ENCODE data around the gene LCMT1. TPM values are rescaled to one million over a fixed set of nuclear protein-coding genes. Genes with fewer than 3 reads are reported as not detected.

LCMT1 gene
- total and polyA plus RNA-seq, 9 of the 15 experiments (the other 6 are each of a cell fraction or from before 2014, with no cell fraction given), result 20.0 to 42.8 (median 32.3) TPM

DNA sequence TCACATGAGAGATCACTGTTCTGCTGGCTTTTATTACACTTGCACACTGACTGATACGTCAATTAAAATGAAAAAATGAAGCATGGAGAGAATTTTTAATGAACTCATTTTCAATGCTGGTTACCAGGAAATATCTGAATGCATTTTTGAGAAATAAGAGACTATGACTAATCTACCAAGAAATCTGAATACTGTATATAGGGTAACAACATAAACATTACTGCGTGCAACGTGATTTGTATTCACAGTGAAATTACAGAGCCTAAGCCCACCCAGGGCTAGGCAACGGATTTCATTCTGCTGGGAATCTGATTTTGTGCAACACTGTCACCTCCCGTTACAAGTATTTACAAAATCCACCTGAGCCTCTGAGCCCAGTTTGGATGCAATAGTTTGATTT, 23.8 kb upstream of the LCMT1 start (continued):
- TF ChIP-seq ZBTB8A (IDR thresholded peaks at IDR 0.05; ENCODE audit: partially characterized antibody) (no peak), SIRT6 (IDR thresholded peaks at IDR 0.05; ENCODE audit: low read depth, low read length) (no peak), EGR1 (conservative IDR thresholded peaks at IDR 0.05) (no peak), EP300 (IDR thresholded peaks at IDR 0.05; ENCODE audit: low read length) (no peak), RBFOX2 (IDR thresholded peaks at IDR 0.05; ENCODE audit: low read depth, low read length) (no peak), MTF1 (CRISPR knock-in tag; IDR thresholded peaks at IDR 0.05; ENCODE audit: borderline replicate concordance) (no peak), MYC (IDR thresholded peaks at IDR 0.05; ENCODE audit: low read depth, low read length) (no peak), MYC (CRISPR knock-in tag; IDR thresholded peaks at IDR 0.05; ENCODE audit: borderline replicate concordance, low read depth) (no peak)
- TF ChIP-seq, protein P1, sequence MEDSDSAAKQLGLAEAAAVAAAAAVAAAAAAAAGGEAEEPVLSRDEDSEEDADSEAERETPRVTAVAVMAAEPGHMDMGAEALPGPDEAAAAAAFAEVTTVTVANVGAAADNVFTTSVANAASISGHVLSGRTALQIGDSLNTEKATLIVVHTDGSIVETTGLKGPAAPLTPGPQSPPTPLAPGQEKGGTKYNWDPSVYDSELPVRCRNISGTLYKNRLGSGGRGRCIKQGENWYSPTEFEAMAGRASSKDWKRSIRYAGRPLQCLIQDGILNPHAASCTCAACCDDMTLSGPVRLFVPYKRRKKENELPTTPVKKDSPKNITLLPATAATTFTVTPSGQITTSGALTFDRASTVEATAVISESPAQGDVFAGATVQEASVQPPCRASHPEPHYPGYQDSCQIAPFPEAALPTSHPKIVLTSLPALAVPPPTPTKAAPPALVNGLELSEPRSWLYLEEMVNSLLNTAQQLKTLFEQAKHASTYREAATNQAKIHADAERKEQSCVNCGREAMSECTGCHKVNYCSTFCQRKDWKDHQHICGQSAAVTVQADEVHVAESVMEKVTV (CRISPR knock-in tag; IDR thresholded peaks at IDR 0.05), result no peak

DNA sequence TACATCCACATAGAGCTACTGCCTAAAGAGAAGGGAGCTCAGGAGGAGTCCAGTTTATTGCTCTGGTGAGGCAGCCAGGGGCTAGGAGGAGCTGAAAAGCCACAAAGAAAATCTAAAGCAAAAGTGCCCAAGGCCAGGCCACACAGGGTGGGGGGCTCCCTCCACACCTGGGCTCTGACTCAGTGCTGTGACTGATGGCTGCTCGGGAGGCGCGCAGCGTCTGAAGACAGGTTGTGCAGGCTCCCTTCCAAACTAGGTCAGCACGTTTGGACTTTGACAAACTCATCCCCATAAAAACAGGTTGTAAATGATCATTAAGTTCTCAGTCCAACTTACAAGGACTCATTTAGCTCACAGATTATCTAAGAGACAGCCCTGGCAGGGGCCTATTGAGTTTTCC, 22.2 kb upstream of the LCMT1 start:
- peaks cover 0 to 3% of the 10 kb centered on the region in 2 experiments; a peak in 2 of 5 replicates for H3K4me1 ChIP-seq (replicated peaks in 1 of 2; ENCODE audit: control insufficient read depth in 2 of 2, insufficient read depth in 2 of 2, low read length in 2 of 2)
- no peaks in the 10 kb centered on the region for H3K36me3 ChIP-seq (ENCODE audit: control insufficient read depth, insufficient read depth, low read length)
- ATAC-seq (no peak), DNase-seq (ENCODE audit: extremely low read depth in 1 of 4, low spot score in 3 of 4) (no peak), FAIRE-seq (no peak)
- no peaks in the 10 kb centered on the region for H4K20me1 ChIP-seq (replicated peaks; ENCODE audit: control insufficient read depth, insufficient read depth, low read length)
- no TSS peak for BruUV-seq (replicated peaks)
- CTCF ChIA-PET (ENCODE audit: low intra/inter-chr PET ratio), result no interaction called here
- no peak overlapping the region for H2AFZ ChIP-seq (ENCODE audit: low read depth, low read length)
- TF ChIP-seq MYC (IDR thresholded peaks at IDR 0.05; ENCODE audit: low read depth, low read length), result no peak
- no peak for TF ChIP-seq MYC (CRISPR knock-in tag; IDR thresholded peaks at IDR 0.05; ENCODE audit: borderline replicate concordance, low read depth)
- TF ChIP-seq DACH1 (IDR thresholded peaks at IDR 0.05; ENCODE audit: partially characterized antibody), result no peak
- no peak overlapping the region for H3K9ac ChIP-seq (ENCODE audit: insufficient read depth in 1 of 2, low read depth in 2 of 2, low read length in 2 of 2)
- no peak overlapping the region for H3K27ac ChIP-seq (ENCODE audit: extremely low read depth, low read depth, low read length)
- H3K9me1 ChIP-seq (ENCODE audit: control insufficient read depth, insufficient read depth, low read length), result no peaks in the 10 kb centered on the region
- H3K4me3 ChIP-seq, result no peak overlapping the region
- 58% methylated on average over 5 of the region's 5 CpGs for WGBS (ENCODE audit: insufficient coverage, low coverage, missing lambda C conversion rate)
- H3K9me3 ChIP-seq (replicated peaks; ENCODE audit: control insufficient read depth, insufficient read depth, low read depth, low read length), result no peaks in the 10 kb centered on the region
- H3K27me3 ChIP-seq (ENCODE audit: control insufficient read depth in 2 of 2, insufficient read depth in 2 of 2, low read length in 2 of 2), result peaks cover under 1 to 3% of the 10 kb centered on the region in 2 experiments; a peak in 1 of 5 replicates
- in situ Hi-C loops (cut with MboI), result no loop called here
- intact Hi-C loops (cut with micrococcal nuclease), result no loop called here
- POLR2A ChIA-PET, result interaction anchor here (0.7 to 1.3 kb wide), 4 partner anchors 7 to 14 kb away, joined by 3 to 5 read pairs (median 3); no protein-coding TSS in a partner anchor
- H3K79me2 ChIP-seq (ENCODE audit: control insufficient read depth, insufficient read depth, low read length), result no peaks in the 10 kb centered on the region
- H3K4me2 ChIP-seq (ENCODE audit: insufficient read depth, low read length), result no peak overlapping the region

All from K562 (cell line).